ENCODE data around the gene GLI1. TPM values are rescaled to one million over a fixed set of nuclear protein-coding genes. Genes with fewer than 3 reads are reported as not detected.
A peak's percentile ranks its signal among the peaks of the same experiment; 100 is the strongest.

The GLI1 gene
- total and polyA plus RNA-seq, 7 donors, result 0.60 to 3.9 (median 1.5) TPM; not detected in 2

- no peaks in the 10 kb centered on the region for H3K9me3 ChIP-seq
- H3K27me3 ChIP-seq, result peaks cover 0 to 19% (median 0%) of the 10 kb centered on the region in 3 donors
- peaks cover 8 to 38% (median 27%) of the 10 kb centered on the region in 4 donors for H3K4me1 ChIP-seq
- no peak for TF ChIP-seq POLR2AphosphoS5 (IDR thresholded peaks at IDR 0.05)
- no peak for TF ChIP-seq CTCF (IDR thresholded peaks at IDR 0.05)
- TF ChIP-seq POLR2A (IDR thresholded peaks at IDR 0.05), result no peak
- no peak for TF ChIP-seq EP300 (IDR thresholded peaks at IDR 0.05)
- no peak for DNase-seq
- H3K36me3 ChIP-seq, result no peaks in the 10 kb centered on the region
- intact Hi-C loops (cut with DNase I), result loop anchor here (2.0 kb wide), 1 partner anchor 28 kb away; the partner anchor contains the start of gene R3HDM2
- H3K27ac ChIP-seq, result peak overlapping the region; percentile 80 to 91 (median 86)
- peak overlapping the region; percentile 56 to 71 (median 62) for H3K4me3 ChIP-seq
- WGBS, 2 donors, result 22 to 24% methylated on average over 3 of the region's 3 CpGs
Measured at GRCh38 chr12:57458665-57459054, 925 bp upstream of the GLI1 start.

GRCh38 chr12:57459055-57459749 lies 383 bp upstream of the GLI1 start:
- intact Hi-C loops (cut with DNase I), result loop anchor here (2.0 kb wide), 1 partner anchor 28 kb away; the partner anchor contains the start of gene R3HDM2
- WGBS, 2 donors, result 0% methylated on average over 24 of the region's 24 CpGs

GRCh38 chr12:57460468-57460784 lies 841 bp downstream of the GLI1 start:
- no peaks in the 10 kb centered on the region for H3K9me3 ChIP-seq
- DNase-seq, result no peak
- H3K27me3 ChIP-seq, result peaks cover 0 to 17% (median 0%) of the 10 kb centered on the region in 3 donors
- no peaks in the 10 kb centered on the region for H3K36me3 ChIP-seq
- no peak for TF ChIP-seq POLR2A (IDR thresholded peaks at IDR 0.05)
- TF ChIP-seq POLR2AphosphoS5 (IDR thresholded peaks at IDR 0.05), result no peak
- TF ChIP-seq CTCF (IDR thresholded peaks at IDR 0.05), result no peak
- no peak for TF ChIP-seq EP300 (IDR thresholded peaks at IDR 0.05)
- H3K27ac ChIP-seq, result peak overlapping the region in 3 of 4 donors; percentile 83 to 91 (median 89)
- intact Hi-C loops (cut with DNase I), result loop anchor here (2.0 kb wide), 1 partner anchor 86 kb away; the partner anchor contains the start of gene DCTN2
- peak overlapping the region; percentile 56 to 71 (median 64) for H3K4me3 ChIP-seq
- H3K4me1 ChIP-seq, result peaks cover 8 to 38% (median 27%) of the 10 kb centered on the region in 4 donors
- 3 to 6% methylated on average over 6 of the region's 6 CpGs for WGBS, 2 donors

More at GRCh38 chr12:57459055-57459749, 383 bp upstream of the GLI1 start:
- H3K4me1 ChIP-seq, result peaks cover 8 to 38% (median 27%) of the 10 kb centered on the region in 4 donors
- no peaks in the 10 kb centered on the region for H3K9me3 ChIP-seq
- peak overlapping the region; percentile 56 to 71 (median 62) for H3K4me3 ChIP-seq
- peaks cover 0 to 19% (median 0%) of the 10 kb centered on the region in 3 donors for H3K27me3 ChIP-seq
- DNase-seq, result peak; percentile 96
- peak in 2 of 4 donors; percentile 9 to 52 for TF ChIP-seq POLR2AphosphoS5 (IDR thresholded peaks at IDR 0.05)
- peak; percentile 93 to 99 (median 96) for TF ChIP-seq CTCF (IDR thresholded peaks at IDR 0.05)
- TF ChIP-seq EP300 (IDR thresholded peaks at IDR 0.05), result no peak
- H3K36me3 ChIP-seq, result no peaks in the 10 kb centered on the region
- peak overlapping the region; percentile 80 to 91 (median 86) for H3K27ac ChIP-seq

GRCh38 chr12:57460841-57461275 lies 1.3 kb downstream of the GLI1 start:
- WGBS, 2 donors, result 2 to 4% methylated on average over 19 of the region's 19 CpGs
- H3K27me3 ChIP-seq, result peaks cover 0 to 13% (median 0%) of the 10 kb centered on the region in 3 donors
- no peak for DNase-seq
- peak overlapping the region in 3 of 4 donors; percentile 84 to 91 (median 85) for H3K27ac ChIP-seq
- intact Hi-C loops (cut with DNase I), result loop anchor here (2.0 kb wide), 1 partner anchor 86 kb away; the partner anchor contains the start of gene DCTN2
- peak overlapping the region; percentile 56 to 71 (median 63) for H3K4me3 ChIP-seq
- H3K9me3 ChIP-seq, result no peaks in the 10 kb centered on the region
- no peak for TF ChIP-seq POLR2A (IDR thresholded peaks at IDR 0.05)
- TF ChIP-seq POLR2AphosphoS5 (IDR thresholded peaks at IDR 0.05), result no peak
- no peaks in the 10 kb centered on the region for H3K36me3 ChIP-seq
- H3K4me1 ChIP-seq, result peaks cover 8 to 38% (median 27%) of the 10 kb centered on the region in 4 donors

GRCh38 chr12:57461276-57461916 lies 1.8 kb downstream of the GLI1 start:
- Histone ChIP-seq H3K4me1 (peaks cover 8 to 38% (median 27%) of the 10 kb centered on the region in 4 donors), H3K9me3 (no peaks in the 10 kb centered on the region), H3K27ac (peak overlapping the region; percentile 84 to 91 (median 84)), H3K36me3 (no peaks in the 10 kb centered on the region), H3K4me3 (peak overlapping the region; percentile 56 to 71 (median 63)), H3K27me3 (peaks cover 0 to 13% (median 0%) of the 10 kb centered on the region in 3 donors)
- WGBS, 2 donors, result 1% methylated on average over 32 of the region's 32 CpGs
- DNase-seq, result peak; percentile 91
- intact Hi-C loops (cut with DNase I), result loop anchor here (2.0 kb wide), 1 partner anchor 85 kb away; the partner anchor contains the start of gene DCTN2
- no peak for TF ChIP-seq CTCF (IDR thresholded peaks at IDR 0.05)
- TF ChIP-seq POLR2A (IDR thresholded peaks at IDR 0.05), result no peak
- no peak for TF ChIP-seq POLR2AphosphoS5 (IDR thresholded peaks at IDR 0.05)
- no peak for TF ChIP-seq EP300 (IDR thresholded peaks at IDR 0.05)
